Uterus (tissue), 2 donors: ENCODE results near the gene SOD3.

ENCODE experiments used
- CTCF ChIP-seq, 4 experiments: fragments of 200-600 bp in 2 of 4; fragments of 450-650 bp in 2 of 4; sonication (generic) in 2 of 4; IDR thresholded peaks; one replicate each; pipeline ENCODE4 v1.5.1; 2016 to 2019; ENCODE audit warnings: antibody characterized with exemption in 4 of 4, mild to moderate bottlenecking in 2 of 4, moderate library complexity in 1 of 4
- POLR2A ChIP-seq, 2 donors: fragments of 450-650 bp; IDR thresholded peaks; one replicate each; pipeline ENCODE4 v1.6.1; 2016; ENCODE audit warnings: antibody characterized with exemption in 2 of 2, mild to moderate bottlenecking in 1 of 2, moderate library complexity in 1 of 2

- no peak for TF ChIP-seq CTCF (IDR thresholded peaks at IDR 0.05)
- no peak for TF ChIP-seq POLR2A (IDR thresholded peaks at IDR 0.05)
Observed at GRCh38 chr4:24816797-24817196, 21.4 kb downstream of the SOD3 start.
